Body of pancreas (tissue), 4 donors: Measurements from ENCODE around the gene E4F1.

Source experiments
- POLR2A ChIP-seq, 3 donors: fragments of 450-650 bp; IDR thresholded peaks; one replicate each; pipeline ENCODE4 v1.6.1; 2016; ENCODE audit warnings: antibody characterized with exemption in 3 of 3, mild to moderate bottlenecking in 2 of 3
- TF ChIP-seq, protein P1 (sequence below), 7 experiments: fragments of 450-650 bp in 4 of 7; fragments of 200-600 bp in 3 of 7; sonication (generic) in 3 of 7; IDR thresholded peaks; one replicate each; pipeline ENCODE4 v1.5.1; 2016 to 2019; ENCODE audit warnings: antibody characterized with exemption in 7 of 7

DNA sequence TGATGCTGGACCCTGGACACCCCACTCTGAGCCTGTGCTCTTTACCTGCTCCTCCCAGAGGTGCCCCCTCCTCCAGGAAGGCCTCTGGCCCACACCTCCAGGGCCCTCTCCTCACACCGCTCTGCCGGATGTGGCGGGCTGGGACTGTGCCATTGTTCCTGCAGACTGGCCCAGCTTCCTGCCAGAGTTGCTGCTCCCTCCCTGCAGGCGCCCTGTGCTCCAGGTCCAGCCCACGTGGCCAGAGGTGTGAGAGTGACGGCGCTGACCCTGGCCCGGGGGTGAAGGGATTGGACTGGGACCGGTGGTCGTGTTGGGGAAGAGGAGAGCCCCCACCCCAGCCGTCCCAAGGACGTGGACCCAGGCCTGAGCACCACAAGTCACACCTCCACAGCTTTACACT lies 5.7 kb downstream of the E4F1 start:
- TF ChIP-seq, protein P1, sequence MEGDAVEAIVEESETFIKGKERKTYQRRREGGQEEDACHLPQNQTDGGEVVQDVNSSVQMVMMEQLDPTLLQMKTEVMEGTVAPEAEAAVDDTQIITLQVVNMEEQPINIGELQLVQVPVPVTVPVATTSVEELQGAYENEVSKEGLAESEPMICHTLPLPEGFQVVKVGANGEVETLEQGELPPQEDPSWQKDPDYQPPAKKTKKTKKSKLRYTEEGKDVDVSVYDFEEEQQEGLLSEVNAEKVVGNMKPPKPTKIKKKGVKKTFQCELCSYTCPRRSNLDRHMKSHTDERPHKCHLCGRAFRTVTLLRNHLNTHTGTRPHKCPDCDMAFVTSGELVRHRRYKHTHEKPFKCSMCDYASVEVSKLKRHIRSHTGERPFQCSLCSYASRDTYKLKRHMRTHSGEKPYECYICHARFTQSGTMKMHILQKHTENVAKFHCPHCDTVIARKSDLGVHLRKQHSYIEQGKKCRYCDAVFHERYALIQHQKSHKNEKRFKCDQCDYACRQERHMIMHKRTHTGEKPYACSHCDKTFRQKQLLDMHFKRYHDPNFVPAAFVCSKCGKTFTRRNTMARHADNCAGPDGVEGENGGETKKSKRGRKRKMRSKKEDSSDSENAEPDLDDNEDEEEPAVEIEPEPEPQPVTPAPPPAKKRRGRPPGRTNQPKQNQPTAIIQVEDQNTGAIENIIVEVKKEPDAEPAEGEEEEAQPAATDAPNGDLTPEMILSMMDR (IDR thresholded peaks at IDR 0.05), result no peak
- no peak for TF ChIP-seq POLR2A (IDR thresholded peaks at IDR 0.05)
